SK-N-SH treated with all-trans-retinoic acid at 6 μM for 48 hours (cell line): ENCODE results near the gene ZNF805.

ENCODE experiments used
- ATAC-seq: fragments of 200-7000 bp; cut with Tn5 transposase; 3 replicates; pipeline ENCODE4 v1.9.1; 2020; ENCODE audit warnings: mild to moderate bottlenecking, moderate library complexity
- ARNTL ChIP-seq: fragments of 450-650 bp; formaldehyde crosslinking; IDR thresholded peaks from 2 replicates; pipeline ENCODE4 v1.5.0; 2020; ENCODE audit warnings: low read depth, mild to moderate bottlenecking, moderate library complexity, borderline replicate concordance
- CREB5 ChIP-seq: fragments of 250-450 bp; sonication (Bioruptor Pico); IDR thresholded peaks from 2 replicates; pipeline ENCODE4 v1.5.1; 2020; ENCODE audit warnings: low read depth, mild to moderate bottlenecking, moderate library complexity
- CSDC2 ChIP-seq: fragments of 250-450 bp; sonication (Bioruptor Pico); IDR thresholded peaks from 2 replicates; pipeline ENCODE4 v1.5.0; 2020; ENCODE audit warnings: mild to moderate bottlenecking, moderate library complexity
- ESRRG ChIP-seq: fragments of 250-450 bp; sonication (Bioruptor Pico); IDR thresholded peaks from 2 replicates; pipeline ENCODE4 v1.6.1; 2021; ENCODE audit warnings: mild to moderate bottlenecking
- GLIS3 ChIP-seq: fragments of 250-450 bp; sonication (Bioruptor Pico); IDR thresholded peaks from 2 replicates; pipeline ENCODE4 v1.5.0; 2020; ENCODE audit warnings: mild to moderate bottlenecking, moderate library complexity
- ISL1 ChIP-seq: fragments of 250-450 bp; sonication (Bioruptor Pico); IDR thresholded peaks from 2 replicates; pipeline ENCODE4 v2.1.2; 2022; ENCODE audit warnings: mild to moderate bottlenecking, moderate library complexity
- OSR1 ChIP-seq: fragments of 250-450 bp; sonication (Bioruptor Pico); IDR thresholded peaks from 2 replicates; pipeline ENCODE4 v1.8.0; 2022; ENCODE audit warnings: moderate library complexity, mild to moderate bottlenecking, inconsistent platforms
- PATZ1 ChIP-seq: fragments of 250-450 bp; sonication (Bioruptor Pico); IDR thresholded peaks from 2 replicates; pipeline ENCODE4 v1.8.0; 2020; ENCODE audit warnings: mild to moderate bottlenecking, moderate library complexity, borderline replicate concordance
- PPARA ChIP-seq: fragments of 250-450 bp; sonication (Bioruptor Pico); IDR thresholded peaks from 2 replicates; pipeline ENCODE4 v1.5.0; 2020; ENCODE audit warnings: mild to moderate bottlenecking, borderline replicate concordance
- RARB ChIP-seq: fragments of 250-450 bp; sonication (Bioruptor Pico); IDR thresholded peaks from 2 replicates; pipeline ENCODE4 v1.8.0; 2021; ENCODE audit warnings: mild to moderate bottlenecking, moderate library complexity
- SNAI2 ChIP-seq: fragments of 250-450 bp; sonication (Bioruptor Pico); IDR thresholded peaks from 2 replicates; pipeline ENCODE4 v1.5.0; 2020; ENCODE audit warnings: mild to moderate bottlenecking, moderate library complexity
- TCF4 ChIP-seq: fragments of 250-450 bp; sonication (Bioruptor Pico); IDR thresholded peaks from 2 replicates; pipeline ENCODE4 v1.8.0; 2021; ENCODE audit warnings: mild to moderate bottlenecking, moderate library complexity, borderline replicate concordance
- TOX ChIP-seq: fragments of 250-450 bp; sonication (Bioruptor Pico); IDR thresholded peaks from 2 replicates; pipeline ENCODE4 v1.8.0; 2021; ENCODE audit warnings: mild to moderate bottlenecking, moderate library complexity, borderline replicate concordance
- ZC3H10 ChIP-seq: fragments of 250-450 bp; sonication (Bioruptor Pico); IDR thresholded peaks from 2 replicates; pipeline ENCODE4 v1.5.1; 2021; ENCODE audit warnings: mild to moderate bottlenecking, moderate library complexity
- ZFP3 ChIP-seq: fragments of 250-450 bp; sonication (Bioruptor Pico); IDR thresholded peaks from 2 replicates; pipeline ENCODE4 v1.5.0; 2020; ENCODE audit warnings: mild to moderate bottlenecking, moderate library complexity
- ZFP30 ChIP-seq: fragments of 450-650 bp; formaldehyde crosslinking; IDR thresholded peaks from 2 replicates; pipeline ENCODE4 v1.5.0; 2022; ENCODE audit warnings: mild to moderate bottlenecking, moderate library complexity
- ZNF565 ChIP-seq: fragments of 450-650 bp; formaldehyde crosslinking; conservative IDR thresholded peaks from 2 replicates; pipeline ENCODE4 v1.5.0; 2020; ENCODE audit warnings: low read depth, mild to moderate bottlenecking, moderate library complexity
- ZNF70 ChIP-seq: fragments of 450-650 bp; formaldehyde crosslinking; IDR thresholded peaks from 2 replicates; pipeline ENCODE4 v1.5.0; 2020; ENCODE audit warnings: mild to moderate bottlenecking, moderate library complexity
- ZNF8 ChIP-seq: fragments of 450-650 bp; formaldehyde crosslinking; IDR thresholded peaks from 2 replicates; pipeline ENCODE4 v1.5.0; 2020; ENCODE audit warnings: mild to moderate bottlenecking, moderate library complexity
- TF ChIP-seq, protein P1 (sequence below): fragments of 250-450 bp; sonication (Bioruptor Pico); IDR thresholded peaks from 2 replicates; pipeline ENCODE4 v1.5.0; 2020; ENCODE audit warnings: mild to moderate bottlenecking, moderate library complexity
- TF ChIP-seq, protein P2 (sequence below): fragments of 250-450 bp; sonication (Bioruptor Pico); IDR thresholded peaks from 2 replicates; pipeline ENCODE4 v1.5.1; 2021; ENCODE audit warnings: mild to moderate bottlenecking, moderate library complexity
- TF ChIP-seq, protein P3 (sequence below): fragments of 250-450 bp; sonication (Bioruptor Pico); IDR thresholded peaks from 2 replicates; pipeline ENCODE4 v1.8.0; 2021; ENCODE audit warnings: low read depth, mild to moderate bottlenecking, moderate library complexity, borderline replicate concordance

The ZNF805 gene

DNA sequence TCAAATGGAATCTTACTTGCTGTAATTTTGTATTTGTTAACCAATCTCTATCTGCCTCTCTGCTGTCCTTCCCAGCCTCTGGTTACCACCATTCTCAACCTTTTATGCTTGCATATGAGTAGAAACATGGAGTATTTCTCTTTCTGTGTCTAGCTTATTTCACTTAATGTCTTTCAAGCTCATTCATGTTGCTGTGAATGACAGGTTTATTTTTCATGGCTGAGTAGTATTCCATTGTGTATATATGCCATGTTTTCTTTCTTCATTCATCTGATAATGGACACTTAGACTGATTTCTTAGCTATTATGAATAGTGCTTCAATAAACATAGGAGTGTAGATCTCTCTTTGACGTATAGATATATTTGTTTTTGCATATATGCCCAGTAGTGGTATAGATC, 53.3 kb downstream of the ZNF805 start:
- no peak for TF ChIP-seq ZNF8 (CRISPR knock-in tag)
- no peak for TF ChIP-seq RARB
- no peak for TF ChIP-seq CSDC2 (CRISPR knock-in tag)
- TF ChIP-seq SNAI2 (CRISPR knock-in tag), result no peak
- no peak for TF ChIP-seq PATZ1 (CRISPR knock-in tag)
- no peak for TF ChIP-seq ARNTL (CRISPR knock-in tag)
- TF ChIP-seq GLIS3, result no peak
- TF ChIP-seq ZFP30, result no peak
- no peak for TF ChIP-seq CREB5 (CRISPR knock-in tag)
- no peak for TF ChIP-seq ZFP3 (CRISPR knock-in tag)
- no peak for TF ChIP-seq TOX
- no peak for TF ChIP-seq ISL1 (CRISPR knock-in tag)
- no peak for TF ChIP-seq PPARA (CRISPR knock-in tag)
- TF ChIP-seq ESRRG (CRISPR knock-in tag), result no peak
- TF ChIP-seq TCF4 (CRISPR knock-in tag), result no peak
- no peak for TF ChIP-seq ZNF565 (CRISPR knock-in tag)
- TF ChIP-seq ZNF70 (CRISPR knock-in tag), result no peak

DNA sequence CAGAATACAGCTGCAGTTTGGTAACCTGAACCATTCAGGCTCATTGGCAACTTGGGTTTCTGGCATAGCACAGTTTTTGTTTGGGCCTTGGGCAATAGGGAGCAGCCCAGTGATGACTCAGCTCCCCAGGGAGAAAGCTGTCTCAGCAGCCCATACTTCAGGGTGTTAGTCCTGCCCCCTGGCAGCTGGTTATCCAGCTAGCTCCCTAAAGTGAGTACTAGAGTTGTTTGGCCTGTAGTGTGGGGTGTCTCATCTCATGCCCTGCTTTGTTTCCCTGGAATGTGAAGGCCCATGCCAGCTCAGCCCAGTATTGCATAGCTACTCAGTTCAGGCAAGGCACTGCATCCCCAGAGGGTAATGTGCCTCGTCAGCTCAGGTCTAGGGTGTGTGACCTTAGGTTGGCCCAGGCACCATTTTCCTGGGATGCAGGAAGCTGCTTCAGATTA, 61.6 kb downstream of the ZNF805 start:
- TF ChIP-seq ISL1 (CRISPR knock-in tag), result no peak
- no peak for TF ChIP-seq TOX
- TF ChIP-seq ZNF565 (CRISPR knock-in tag), result no peak
- TF ChIP-seq, protein P1, sequence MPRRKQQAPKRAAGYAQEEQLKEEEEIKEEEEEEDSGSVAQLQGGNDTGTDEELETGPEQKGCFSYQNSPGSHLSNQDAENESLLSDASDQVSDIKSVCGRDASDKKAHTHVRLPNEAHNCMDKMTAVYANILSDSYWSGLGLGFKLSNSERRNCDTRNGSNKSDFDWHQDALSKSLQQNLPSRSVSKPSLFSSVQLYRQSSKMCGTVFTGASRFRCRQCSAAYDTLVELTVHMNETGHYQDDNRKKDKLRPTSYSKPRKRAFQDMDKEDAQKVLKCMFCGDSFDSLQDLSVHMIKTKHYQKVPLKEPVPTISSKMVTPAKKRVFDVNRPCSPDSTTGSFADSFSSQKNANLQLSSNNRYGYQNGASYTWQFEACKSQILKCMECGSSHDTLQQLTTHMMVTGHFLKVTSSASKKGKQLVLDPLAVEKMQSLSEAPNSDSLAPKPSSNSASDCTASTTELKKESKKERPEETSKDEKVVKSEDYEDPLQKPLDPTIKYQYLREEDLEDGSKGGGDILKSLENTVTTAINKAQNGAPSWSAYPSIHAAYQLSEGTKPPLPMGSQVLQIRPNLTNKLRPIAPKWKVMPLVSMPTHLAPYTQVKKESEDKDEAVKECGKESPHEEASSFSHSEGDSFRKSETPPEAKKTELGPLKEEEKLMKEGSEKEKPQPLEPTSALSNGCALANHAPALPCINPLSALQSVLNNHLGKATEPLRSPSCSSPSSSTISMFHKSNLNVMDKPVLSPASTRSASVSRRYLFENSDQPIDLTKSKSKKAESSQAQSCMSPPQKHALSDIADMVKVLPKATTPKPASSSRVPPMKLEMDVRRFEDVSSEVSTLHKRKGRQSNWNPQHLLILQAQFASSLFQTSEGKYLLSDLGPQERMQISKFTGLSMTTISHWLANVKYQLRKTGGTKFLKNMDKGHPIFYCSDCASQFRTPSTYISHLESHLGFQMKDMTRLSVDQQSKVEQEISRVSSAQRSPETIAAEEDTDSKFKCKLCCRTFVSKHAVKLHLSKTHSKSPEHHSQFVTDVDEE (CRISPR knock-in tag), result no peak
- TF ChIP-seq ZC3H10 (CRISPR knock-in tag), result no peak
- TF ChIP-seq OSR1 (CRISPR knock-in tag), result no peak
- TF ChIP-seq ZFP30, result no peak
- no peak for TF ChIP-seq ZFP3 (CRISPR knock-in tag)
- TF ChIP-seq CSDC2 (CRISPR knock-in tag), result no peak
- no peak for TF ChIP-seq PATZ1 (CRISPR knock-in tag)
- TF ChIP-seq, protein P2, sequence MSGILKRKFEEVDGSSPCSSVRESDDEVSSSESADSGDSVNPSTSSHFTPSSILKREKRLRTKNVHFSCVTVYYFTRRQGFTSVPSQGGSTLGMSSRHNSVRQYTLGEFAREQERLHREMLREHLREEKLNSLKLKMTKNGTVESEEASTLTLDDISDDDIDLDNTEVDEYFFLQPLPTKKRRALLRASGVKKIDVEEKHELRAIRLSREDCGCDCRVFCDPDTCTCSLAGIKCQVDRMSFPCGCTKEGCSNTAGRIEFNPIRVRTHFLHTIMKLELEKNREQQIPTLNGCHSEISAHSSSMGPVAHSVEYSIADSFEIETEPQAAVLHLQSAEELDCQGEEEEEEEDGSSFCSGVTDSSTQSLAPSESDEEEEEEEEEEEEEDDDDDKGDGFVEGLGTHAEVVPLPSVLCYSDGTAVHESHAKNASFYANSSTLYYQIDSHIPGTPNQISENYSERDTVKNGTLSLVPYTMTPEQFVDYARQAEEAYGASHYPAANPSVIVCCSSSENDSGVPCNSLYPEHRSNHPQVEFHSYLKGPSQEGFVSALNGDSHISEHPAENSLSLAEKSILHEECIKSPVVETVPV (CRISPR knock-in tag), result no peak
- TF ChIP-seq RARB, result no peak
- TF ChIP-seq, protein P3, sequence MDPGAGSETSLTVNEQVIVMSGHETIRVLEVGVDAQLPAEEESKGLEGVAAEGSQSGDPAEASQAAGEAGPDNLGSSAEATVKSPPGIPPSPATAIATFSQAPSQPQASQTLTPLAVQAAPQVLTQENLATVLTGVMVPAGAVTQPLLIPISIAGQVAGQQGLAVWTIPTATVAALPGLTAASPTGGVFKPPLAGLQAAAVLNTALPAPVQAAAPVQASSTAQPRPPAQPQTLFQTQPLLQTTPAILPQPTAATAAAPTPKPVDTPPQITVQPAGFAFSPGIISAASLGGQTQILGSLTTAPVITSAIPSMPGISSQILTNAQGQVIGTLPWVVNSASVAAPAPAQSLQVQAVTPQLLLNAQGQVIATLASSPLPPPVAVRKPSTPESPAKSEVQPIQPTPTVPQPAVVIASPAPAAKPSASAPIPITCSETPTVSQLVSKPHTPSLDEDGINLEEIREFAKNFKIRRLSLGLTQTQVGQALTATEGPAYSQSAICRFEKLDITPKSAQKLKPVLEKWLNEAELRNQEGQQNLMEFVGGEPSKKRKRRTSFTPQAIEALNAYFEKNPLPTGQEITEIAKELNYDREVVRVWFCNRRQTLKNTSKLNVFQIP (CRISPR knock-in tag), result no peak
- no peak for TF ChIP-seq ZNF8 (CRISPR knock-in tag)
- TF ChIP-seq PPARA (CRISPR knock-in tag), result no peak
- no peak for TF ChIP-seq SNAI2 (CRISPR knock-in tag)
- TF ChIP-seq GLIS3, result no peak
- TF ChIP-seq ARNTL (CRISPR knock-in tag), result no peak
- no peak for TF ChIP-seq TCF4 (CRISPR knock-in tag)
- no peak for TF ChIP-seq CREB5 (CRISPR knock-in tag)
- ATAC-seq, result peak; percentile 60

More for the DNA sequence above, 53.3 kb downstream of the ZNF805 start:
- ATAC-seq, result no peak
